Right renal pelvis (tissue), 4 donors: ENCODE measurements around the gene ZNF569. TPM values are rescaled to one million over a fixed set of nuclear protein-coding genes. Genes with fewer than 3 reads are reported as not detected.
"Not testable (repeated sequence)": the region's sequence is repeated elsewhere in the genome, so short reads cannot be mapped to it uniquely, and the experiment has no call there.

Experiments
- DNase-seq, 4 donors: peaks; one replicate each; pipeline ENCODE4 v3.0.0-alpha.2; 2013; ENCODE audit warnings: low read depth in 4 of 4, low spot score in 3 of 4, missing footprints in 1 of 4
- polyA plus RNA-seq, 4 donors: library from polyadenylated mRNA; unstranded; fragments of 120-200 nt; gene quantifications; one replicate each; pipeline ENCODE4 v1.2.1, GENCODE V29; 2013; ENCODE audit not compliant: insufficient read length in 4 of 4

ZNF569 gene
- polyA plus RNA-seq, 4 donors: 10.0 to 13.2 (median 12.4) TPM

GRCh38 chr19:37406140-37406846 lies 61.0 kb downstream of the ZNF569 start:
- DNase-seq: not testable (repeated sequence)

GRCh38 chr19:37403403-37403802 lies 63.8 kb downstream of the ZNF569 start:
- no peak for DNase-seq

DNA sequence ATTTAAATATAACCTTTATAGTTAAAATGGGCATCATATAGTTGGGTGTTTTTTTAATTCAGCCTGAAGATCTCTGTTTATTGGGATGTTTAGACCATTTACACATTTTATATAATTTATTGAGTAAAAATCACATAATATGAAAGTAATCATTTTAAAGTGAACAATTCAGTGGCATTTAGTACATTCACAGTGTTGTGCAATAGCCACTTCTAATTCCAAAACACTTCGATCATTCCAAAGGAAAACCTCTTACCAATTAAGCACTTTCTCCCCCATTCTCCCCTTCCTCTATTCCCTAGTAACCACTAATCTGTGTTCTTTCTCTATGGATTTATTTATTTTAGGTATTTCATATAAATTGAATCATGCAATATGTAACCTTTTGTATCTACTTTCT lies 66.2 kb downstream of the ZNF569 start:
- DNase-seq: no peak

DNA sequence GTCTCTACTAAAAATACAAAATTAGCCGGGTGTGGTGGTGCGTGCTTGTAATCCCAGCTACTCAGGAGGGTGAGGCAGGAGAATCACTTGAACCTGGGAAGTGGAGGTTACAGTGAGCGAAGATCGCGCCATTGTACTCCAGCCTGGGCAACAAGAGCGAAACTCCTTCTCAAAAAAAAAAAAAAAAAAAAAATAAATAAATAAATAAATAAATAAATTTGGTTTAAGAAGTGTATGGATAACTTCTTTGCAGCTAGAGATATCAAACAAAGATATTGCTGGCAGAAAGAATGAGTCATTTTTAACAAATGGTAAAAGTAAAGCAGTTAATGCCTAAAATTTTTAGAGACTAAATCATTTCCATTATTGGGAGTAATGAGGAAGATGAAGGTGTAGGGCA lies 75.8 kb downstream of the ZNF569 start:
- DNase-seq: not testable (repeated sequence)

DNA sequence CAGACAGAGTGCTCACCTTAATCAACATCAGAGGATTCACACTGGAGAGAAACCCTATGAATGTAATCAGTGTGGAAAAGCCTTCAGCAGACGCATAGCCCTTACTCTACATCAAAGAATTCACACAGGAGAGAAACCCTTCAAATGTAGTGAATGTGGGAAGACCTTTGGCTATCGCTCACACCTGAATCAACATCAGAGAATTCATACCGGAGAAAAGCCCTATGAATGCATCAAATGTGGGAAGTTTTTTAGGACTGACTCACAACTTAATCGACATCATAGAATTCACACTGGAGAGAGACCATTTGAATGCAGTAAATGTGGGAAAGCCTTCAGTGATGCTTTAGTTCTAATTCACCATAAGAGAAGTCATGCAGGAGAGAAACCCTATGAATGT lies 78.0 kb downstream of the ZNF569 start:
- no peak for DNase-seq

- peak; percentile 91 to 94 (median 92) for DNase-seq
These were observed 96.2 kb downstream of the ZNF569 start, which contains the start of gene ZNF527 for GRCh38 chr19:37370880-37371661. Gene ZNF527, plus strand, starts transcription at chr19:37371099. Its CDS starts 3,100 bp downstream, at chr19:37374199.

DNA sequence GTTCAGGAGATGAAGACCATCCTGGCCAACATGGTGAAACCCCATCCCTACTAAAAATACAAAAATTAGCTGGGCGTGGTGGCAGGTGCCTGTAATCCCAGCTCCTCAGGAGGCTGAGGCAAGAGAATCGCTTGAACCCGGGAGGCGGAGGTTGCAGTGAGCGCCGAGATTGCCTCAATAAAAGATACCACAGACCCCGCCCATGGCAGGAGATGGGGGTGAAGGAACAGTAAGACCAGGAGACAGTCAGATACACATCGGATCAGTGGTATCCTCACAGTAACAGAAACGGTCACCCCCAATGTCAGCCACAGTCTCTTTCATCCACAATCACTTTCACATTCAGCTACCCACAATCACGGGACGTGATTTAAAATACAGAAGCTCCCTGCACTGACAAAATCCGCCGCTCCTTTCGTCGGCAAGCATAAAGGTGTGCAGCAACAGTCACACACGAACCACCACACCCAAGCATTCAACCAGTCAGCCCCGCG lies 96.8 kb downstream of the ZNF569 start:
- not testable (repeated sequence) for DNase-seq

GRCh38 chr19:37362733-37363132 lies 104.5 kb downstream of the ZNF569 start:
- no peak for DNase-seq

DNA sequence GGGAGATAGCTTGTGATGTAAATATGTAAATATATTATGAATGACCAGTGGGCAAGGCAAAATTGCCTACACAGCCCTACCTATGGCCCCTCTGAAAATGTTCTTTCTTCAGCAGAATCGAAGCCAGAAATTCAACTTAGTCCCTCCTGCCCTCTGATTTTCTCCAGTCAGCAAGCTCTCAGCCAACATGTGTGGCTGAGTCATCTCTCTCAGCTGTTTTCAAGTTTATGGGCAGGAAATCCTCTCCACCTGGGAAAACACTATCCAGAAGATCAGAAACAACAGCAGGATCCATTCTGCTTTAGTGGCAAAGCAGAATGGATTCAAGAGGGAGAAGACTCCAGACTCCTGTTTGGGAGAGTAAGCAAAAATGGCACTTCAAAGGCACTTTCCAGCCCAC lies 105.2 kb downstream of the ZNF569 start:
- DNase-seq: no peak

Other genes with a start within 250 kb of the ZNF569 start
- 10 to 100 TPM; 11.4 to 13.4 (median 13.2) TPM for gene ZNF383, start 249.2 kb downstream of the ZNF569 start, polyA plus RNA-seq
- 10 to 100 TPM in 3 of 4 donors, 1 to 10 TPM in 1; 7.5 to 18.8 (median 10.5) TPM for gene ZNF527, start 96.3 kb downstream of the ZNF569 start, polyA plus RNA-seq
- 10 to 100 TPM in 3 of 4 donors, 1 to 10 TPM in 1; 8.6 to 12.5 (median 11.2) TPM for gene ZNF570, start 1.9 kb upstream of the ZNF569 start, polyA plus RNA-seq
- 10 to 100 TPM; 18.1 to 24.7 (median 20.7) TPM for gene ZNF793, start 39.5 kb upstream of the ZNF569 start, polyA plus RNA-seq
- 10 to 100 TPM in 3 of 4 donors, 1 to 10 TPM in 1; 9.1 to 12.7 (median 11.4) TPM for gene ZNF571, start 127.3 kb upstream of the ZNF569 start, polyA plus RNA-seq
- 1 to 10 TPM; 3.6 to 6.0 (median 4.4) TPM for gene ZNF540, start 127.4 kb upstream of the ZNF569 start, polyA plus RNA-seq
- 10 to 100 TPM; 19.0 to 25.7 (median 23.7) TPM for gene ZFP30, start 188.0 kb upstream of the ZNF569 start, polyA plus RNA-seq